H1 (cell line): ENCODE measurements around the gene OR4A47. TPM values are rescaled to one million over a fixed set of nuclear protein-coding genes. Genes with fewer than 3 reads are reported as not detected.

ENCODE experiments used
- CTCF ChIA-PET: fragments of 300-600 bp; sonication (Branson Sonifier 250); formaldehyde crosslinking; loops from one replicate; lab custom pipeline; 2021; ENCODE audit not compliant: partially characterized antibody; lab: Charles Lee
- POLR2A ChIA-PET: fragments of 300-600 bp; sonication (Branson Sonifier 250); formaldehyde crosslinking; loops from one replicate; lab custom pipeline; 2021; ENCODE audit warnings: inconsistent platforms; ENCODE audit not compliant: partially characterized antibody; lab: Charles Lee
- DNase-seq, 2 experiments: peaks; one replicate each; pipeline versions ENCODE4 v3.0.0 to v3.0.0-alpha.2; 2010 to 2022; ENCODE audit warnings: low spot score in 2 of 2, low read depth in 1 of 2, mixed read lengths in 1 of 2
- FAIRE-seq: peaks from 2 replicates; lab custom pipeline; 2011; peaks lifted over from hg19 to GRCh38; lab: Jason Lieb, UNC
- H2AFZ ChIP-seq: 2 replicates; pipeline ENCODE4 v1.8.1; 2012; ENCODE audit warnings: low read length, inconsistent platforms
- H2AK5ac ChIP-seq: 2 replicates; pipeline ENCODE4 v1.6.1; 2013; ENCODE audit warnings: low read depth, low read length
- H2BK120ac ChIP-seq: replicated peaks from 2 replicates; pipeline ENCODE3; 2013; ENCODE audit warnings: low read depth, low read length, inconsistent platforms
- H2BK12ac ChIP-seq: 2 replicates; pipeline ENCODE4 v1.6.1; 2013; ENCODE audit warnings: low read depth, low read length
- H2BK15ac ChIP-seq: 2 replicates; pipeline ENCODE4 v1.6.1; 2013; ENCODE audit warnings: low read length
- H2BK20ac ChIP-seq: 2 replicates; pipeline ENCODE4 v1.6.1; 2013; ENCODE audit warnings: low read length
- H2BK5ac ChIP-seq: 2 replicates; pipeline ENCODE4 v1.6.1; 2013; ENCODE audit warnings: low read depth, low read length
- H3K14ac ChIP-seq: 2 replicates; pipeline ENCODE4 v1.6.1; 2013; ENCODE audit warnings: inconsistent platforms; ENCODE audit not compliant: insufficient read length
- H3K18ac ChIP-seq: 2 replicates; pipeline ENCODE4 v1.6.1; 2013; ENCODE audit warnings: low read length; ENCODE audit errors: extremely low read depth
- H3K23ac ChIP-seq: 2 replicates; pipeline ENCODE4 v1.6.1; 2013; ENCODE audit warnings: inconsistent platforms; ENCODE audit not compliant: insufficient read length
- H3K23me2 ChIP-seq: 2 replicates; pipeline ENCODE4 v1.6.1; 2013; ENCODE audit warnings: low read depth, low read length
- H3K27ac ChIP-seq: 2 replicates; pipeline ENCODE4 v1.6.1; 2011; ENCODE audit warnings: low read depth, low read length, inconsistent platforms
- H3K27me3 ChIP-seq, 4 experiments: replicated peaks in 1 of 4; 1 replicate in 1 of 4; 2 replicates in 3 of 4; pipeline versions ENCODE4 v1.6.1 to v1.8.1; 2011 to 2013; ENCODE audit warnings: low read length in 3 of 4, mild to moderate bottlenecking in 3 of 4, inconsistent platforms in 2 of 4, mixed read lengths in 2 of 4, moderate library complexity in 1 of 4; ENCODE audit not compliant: control insufficient read depth in 3 of 4, insufficient read depth in 3 of 4; ENCODE audit errors: extremely low read depth in 1 of 4
- H3K36me3 ChIP-seq, 4 experiments: 2 replicates each; pipeline versions ENCODE4 v1.6.1 to v1.8.1; 2011 to 2013; ENCODE audit warnings: mild to moderate bottlenecking in 4 of 4, low read length in 3 of 4, moderate library complexity in 2 of 4, control low read depth in 1 of 4, inconsistent platforms in 1 of 4; ENCODE audit not compliant: insufficient read depth in 4 of 4, control insufficient read depth in 2 of 4
- H3K4ac ChIP-seq: replicated peaks from 2 replicates; pipeline ENCODE3; 2013; ENCODE audit warnings: low read length, low read depth, mixed read lengths, inconsistent platforms; ENCODE audit not compliant: insufficient read length
- H3K4me1 ChIP-seq, 4 experiments: replicated peaks in 1 of 4; 1 replicate in 1 of 4; 2 replicates in 3 of 4; pipeline versions ENCODE4 v1.6.1 to v1.8.1; 2011 to 2013; ENCODE audit warnings: low read length in 3 of 4, inconsistent platforms in 2 of 4, mixed read lengths in 1 of 4; ENCODE audit not compliant: insufficient read depth in 4 of 4, control insufficient read depth in 3 of 4
- H3K4me2 ChIP-seq, 2 experiments: 2 replicates each; pipeline versions ENCODE4 v1.6.1 to v1.8.1; 2011 to 2013; ENCODE audit warnings: low read depth in 2 of 2, low read length in 2 of 2, control low read depth in 1 of 2, inconsistent platforms in 1 of 2, mild to moderate bottlenecking in 1 of 2; ENCODE audit not compliant: insufficient read depth in 1 of 2
- H3K4me3 ChIP-seq, 4 experiments: fragments of 200-600, 300-600 bp in 1 of 4; sonication (generic), shearing (Covaris generic), sonication (Bioruptor Twin) in 1 of 4; 2 replicates each; pipeline versions ENCODE4 v1.5.1 to v1.8.1; 2011 to 2016; ENCODE audit warnings: low read length in 4 of 4, low read depth in 3 of 4, control low read depth in 2 of 4, inconsistent platforms in 2 of 4, mild to moderate bottlenecking in 2 of 4, mixed read lengths in 1 of 4, moderate library complexity in 1 of 4; ENCODE audit not compliant: insufficient read depth in 2 of 4; ENCODE audit errors: extremely low read depth in 1 of 4
- H3K56ac ChIP-seq: replicated peaks from 2 replicates; pipeline ENCODE3; 2013; ENCODE audit warnings: low read depth, mild to moderate bottlenecking, mixed read lengths, low read length, inconsistent platforms; ENCODE audit not compliant: insufficient read length
- H3K79me1 ChIP-seq: 2 replicates; pipeline ENCODE4 v1.6.1; 2013; ENCODE audit warnings: low read depth, low read length, control low read depth
- H3K79me2 ChIP-seq, 2 experiments: 2 replicates each; pipeline versions ENCODE4 v1.6.1 to v1.8.1; 2012 to 2013; ENCODE audit warnings: low read length in 2 of 2, mild to moderate bottlenecking in 2 of 2, inconsistent platforms in 1 of 2; ENCODE audit not compliant: insufficient read depth in 2 of 2, control insufficient read depth in 1 of 2
- H3K9ac ChIP-seq, 4 experiments: replicated peaks in 1 of 4; 1 replicate in 1 of 4; 2 replicates in 3 of 4; pipeline versions ENCODE4 v1.6.1 to v1.8.1; 2011 to 2013; ENCODE audit warnings: low read depth in 3 of 4, low read length in 3 of 4, control low read depth in 2 of 4, mild to moderate bottlenecking in 2 of 4, moderate library complexity in 2 of 4, inconsistent platforms in 1 of 4; ENCODE audit errors: extremely low read depth in 1 of 4
- H3K9me3 ChIP-seq, 2 experiments: 2 replicates each; pipeline versions ENCODE4 v1.6.1 to v1.8.1; 2012 to 2013; ENCODE audit warnings: mild to moderate bottlenecking in 2 of 2, moderate library complexity in 2 of 2, control low read depth in 1 of 2, inconsistent platforms in 1 of 2, low read depth in 1 of 2, low read length in 1 of 2, mixed read lengths in 1 of 2; ENCODE audit not compliant: insufficient read depth in 2 of 2
- H4K20me1 ChIP-seq, 2 experiments: replicated peaks in 1 of 2; 2 replicates each; pipeline versions ENCODE3 to v1.8.1; 2011 to 2013; ENCODE audit warnings: inconsistent platforms in 2 of 2, low read length in 2 of 2, mild to moderate bottlenecking in 1 of 2; ENCODE audit not compliant: insufficient read depth in 2 of 2, control insufficient read depth in 1 of 2
- H4K5ac ChIP-seq: 2 replicates; pipeline ENCODE4 v1.6.1; 2013; ENCODE audit warnings: low read length, low read depth, mixed read lengths, inconsistent platforms; ENCODE audit not compliant: insufficient read length
- H4K8ac ChIP-seq: 2 replicates; pipeline ENCODE4 v1.8.0; 2013; ENCODE audit warnings: mild to moderate bottlenecking, moderate library complexity, low read length, inconsistent platforms; ENCODE audit not compliant: insufficient read depth; ENCODE audit errors: extremely low read depth
- H4K91ac ChIP-seq: replicated peaks from 2 replicates; pipeline ENCODE3; 2013; ENCODE audit warnings: low read length, mixed read lengths, inconsistent platforms; ENCODE audit not compliant: insufficient read length
- CHD1 ChIP-seq: IDR thresholded peaks from 2 replicates; pipeline ENCODE4 v1.6.1; 2012; ENCODE audit warnings: low read depth, low read length, improper control_type of control experiment
- MAFK ChIP-seq: IDR thresholded peaks from 2 replicates; pipeline ENCODE4 v1.6.1; 2012; ENCODE audit warnings: low read depth, mild to moderate bottlenecking, improper control_type of control experiment, low read length
- WGBS, 2 experiments: shearing (Covaris generic) in 1 of 2; methylation state at CpG; one replicate each; pipeline versions ENCODE4 v1.1.6 to v1.1.7; 2013 to 2015; ENCODE audit warnings: low lambda C conversion rate in 2 of 2, mixed read lengths in 2 of 2, inconsistent platforms in 1 of 2, low coverage in 1 of 2, missing lambda C conversion rate in 1 of 2; ENCODE audit not compliant: insufficient replicate concordance in 2 of 2, insufficient coverage in 1 of 2, insufficient read length in 1 of 2; ENCODE audit errors: extremely low coverage in 1 of 2, missing lambda C conversion rate in 1 of 2; 5-methylcytosine and 5-hydroxymethylcytosine counted together
- polyA plus RNA-seq, 7 experiments: library from polyadenylated mRNA; depleted of rRNA in 3 of 7; stranded (reverse) in 5 of 7; unstranded in 2 of 7; fragments of >200 nt in 5 of 7; fragments of 200-250 nt in 2 of 7; gene quantifications; 1 replicate in 5 of 7; 2 replicates in 1 of 7; 4 replicates in 1 of 7; pipeline versions ENCODE4 v1.2.1 to v1.2.3, GENCODE V29; 2011 to 2013; ENCODE audit warnings: missing spikeins in 2 of 7, mixed read lengths in 2 of 7
- total RNA-seq: library from RNA; stranded (reverse); fragmentation: NEBNext Ultra II Directional; extraction: Animal tissue kit (Norgen Biotek cat#: 25700); gene quantifications from 2 replicates; pipeline ENCODE4 v1.2.1, GENCODE V29; 2021

The OR4A47 gene
- total and polyA plus RNA-seq, 2 of the 8 experiments (the other 6 are each of a cell fraction or from before 2014, with no cell fraction given) = not detected

DNA sequence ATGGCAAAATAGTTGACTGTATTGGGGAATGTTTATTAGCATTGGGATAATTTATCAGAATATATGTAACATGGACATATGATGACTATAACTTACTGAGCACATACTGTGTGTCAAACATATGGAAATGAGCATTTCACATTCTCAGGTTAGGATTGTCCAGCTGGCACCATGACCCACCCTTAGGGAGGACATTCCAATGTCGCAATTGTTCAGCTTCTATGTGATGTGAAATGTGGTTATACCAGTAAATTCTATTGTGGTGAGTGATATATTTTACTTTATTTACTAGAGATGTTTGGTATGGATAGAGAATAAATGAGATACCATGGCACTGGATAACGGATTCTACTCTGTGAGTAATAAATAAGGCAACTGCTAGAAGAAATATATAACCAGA, 50.4 kb downstream of the OR4A47 start:
- FAIRE-seq (no peak), DNase-seq (no peak)
- Histone ChIP-seq H4K8ac (no peak overlapping the region), H3K4ac (no peak overlapping the region), H4K20me1 (no peaks in the 10 kb centered on the region), H2AK5ac (no peak overlapping the region), H4K5ac (no peak overlapping the region), H3K36me3 (no peaks in the 10 kb centered on the region), H3K79me1 (no peaks in the 10 kb centered on the region), H3K27me3 (no peaks in the 10 kb centered on the region), H2AFZ (no peak overlapping the region), H3K23me2 (no peaks in the 10 kb centered on the region), H3K9me3 (peaks cover 47 to 50% of the 10 kb centered on the region in 2 experiments), H3K79me2 (no peaks in the 10 kb centered on the region), H4K91ac (no peak overlapping the region), H3K4me2 (no peak overlapping the region), H2BK120ac (no peak overlapping the region), H3K9ac (no peak overlapping the region), H3K18ac (no peak overlapping the region), H2BK20ac (no peak overlapping the region), H3K56ac (no peak overlapping the region), H2BK12ac (no peak overlapping the region), H3K23ac (no peak overlapping the region), H3K4me3 (no peak overlapping the region), H2BK15ac (no peak overlapping the region), H3K4me1 (no peaks in the 10 kb centered on the region), H3K14ac (no peak overlapping the region), H2BK5ac (no peak overlapping the region), H3K27ac (no peak overlapping the region)
- no peak for TF ChIP-seq MAFK
- no peak for TF ChIP-seq CHD1
- ChIA-PET CTCF (no interaction called here), POLR2A (no interaction called here)
- 72% methylated on average over 2 of the region's 2 CpGs; no CpG with 5 or more reads in 1 of the 2 experiments for WGBS, 2 experiments

Other genes starting within 250 kb of the OR4A47 start
- gene OR4X2, start 243.7 kb upstream of the OR4A47 start, total RNA-seq = not detected in 2 replicates
- not detected in 2 replicates for gene OR4X2, start 243.7 kb upstream of the OR4A47 start, polyA plus RNA-seq (2011; rRNA removed)
- not detected in 2 replicates for gene OR4X1, start 224.9 kb upstream of the OR4A47 start, total RNA-seq
- not detected in 2 replicates for gene OR4X1, start 224.9 kb upstream of the OR4A47 start, polyA plus RNA-seq (2011; rRNA removed)
- not detected in 2 replicates for gene OR4S1, start 182.6 kb upstream of the OR4A47 start, total RNA-seq
- not detected in 2 replicates for gene OR4S1, start 182.6 kb upstream of the OR4A47 start, polyA plus RNA-seq (2011; rRNA removed)
- not detected in 2 replicates for gene OR4C3, start 163.9 kb upstream of the OR4A47 start, total RNA-seq
- not detected in 2 replicates for gene OR4C3, start 163.9 kb upstream of the OR4A47 start, polyA plus RNA-seq (2011; rRNA removed)
- gene OR4C5, start 122.3 kb upstream of the OR4A47 start, total RNA-seq = not detected in 2 replicates
- not detected in 2 replicates for gene OR4C5, start 122.3 kb upstream of the OR4A47 start, polyA plus RNA-seq (2011; rRNA removed)